Central memory CD4-positive, alpha-beta T cell (primary cell): Measurements from ENCODE around the gene COL9A1.

Experiments used
- DNase-seq: peaks from one replicate; pipeline ENCODE4 v3.0.0; 2022

The COL9A1 gene

GRCh38 chr6:70168681-70169377 lies 134.1 kb downstream of the COL9A1 start:
- no peak for DNase-seq
